ENCODE data around the gene SKA2. TPM values are rescaled to one million over a fixed set of nuclear protein-coding genes. Genes with fewer than 3 reads are reported as not detected.
"Not testable (repeated sequence)": the region's sequence is repeated elsewhere in the genome, so short reads cannot be mapped to it uniquely, and the experiment has no call there.

Gene SKA2, protein sequence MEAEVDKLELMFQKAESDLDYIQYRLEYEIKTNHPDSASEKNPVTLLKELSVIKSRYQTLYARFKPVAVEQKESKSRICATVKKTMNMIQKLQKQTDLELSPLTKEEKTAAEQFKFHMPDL
- polyA plus RNA-seq (2014; cell fraction: cytosol; rRNA removed) = 177 and 215 TPM in 2 replicates
- 67.2 and 84.5 TPM in 2 replicates for polyA plus RNA-seq (2014; cell fraction: nucleus; rRNA removed)

DNA sequence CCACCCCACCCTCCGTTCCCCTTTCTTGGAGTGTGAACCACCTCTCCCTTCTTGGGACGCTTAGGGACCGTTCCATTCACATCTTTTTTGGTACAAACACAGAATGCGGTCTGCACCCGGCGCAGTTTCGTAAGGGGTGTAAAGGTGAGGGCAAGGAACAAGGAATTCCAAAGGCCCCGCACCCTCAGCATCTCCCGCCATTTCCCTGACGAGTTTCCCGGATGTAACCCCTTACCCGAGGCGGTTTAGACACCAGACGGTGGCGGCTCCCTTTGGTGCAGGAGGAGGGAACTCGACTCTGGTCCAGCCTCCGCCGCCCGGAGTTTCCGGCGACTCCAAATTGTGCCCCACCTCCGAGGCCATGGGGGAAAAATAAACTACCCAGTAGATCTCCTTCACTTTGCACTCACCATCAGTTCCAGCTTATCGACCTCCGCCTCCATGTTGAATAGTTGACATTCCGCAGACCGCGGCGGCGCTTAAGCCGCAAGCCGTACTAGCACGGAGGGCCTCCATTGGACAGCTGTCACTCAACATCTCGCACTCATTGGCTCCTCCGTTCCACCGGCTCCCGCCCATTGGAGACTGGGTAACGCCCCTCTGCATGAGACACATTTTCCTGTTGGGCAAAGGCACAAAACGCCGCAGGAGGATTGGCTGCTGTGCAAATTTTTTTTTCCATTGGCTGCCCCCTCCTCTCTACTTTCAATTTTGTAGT, at the start of gene SKA2:
SKA2 (minus strand) TSS at position 466 of the 718 bp plus-strand sequence; CDS start at position 443, 23 bp downstream.
- no peak for DNase-seq (ENCODE audit: low spot score)

DNA sequence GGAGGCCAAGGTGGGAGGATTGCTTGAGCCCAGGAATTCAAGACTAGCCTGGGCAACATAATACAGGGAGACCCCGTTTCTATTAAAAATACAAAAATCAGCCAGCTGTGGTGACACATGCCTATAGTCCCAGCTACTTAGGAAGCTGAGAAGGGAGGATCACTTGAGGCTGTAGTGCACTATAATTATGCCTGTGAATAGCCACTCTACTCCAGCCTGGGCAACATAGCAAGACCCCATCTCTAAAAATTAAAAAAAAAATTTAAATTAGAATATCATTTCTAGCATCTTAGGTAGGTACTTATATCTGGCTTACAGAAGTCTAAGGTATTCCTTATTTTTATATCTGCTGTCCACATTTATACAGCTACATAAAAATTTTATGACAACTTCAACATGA, 47.3 kb upstream of the SKA2 start:
- no peak for DNase-seq (ENCODE audit: low spot score)

- no peak for DNase-seq (ENCODE audit: low spot score)
These were observed 44.4 kb upstream of the SKA2 start for GRCh38 chr17:59199398-59199797.

- no peak for DNase-seq (ENCODE audit: low spot score)
These were observed 38.4 kb upstream of the SKA2 start for GRCh38 chr17:59193336-59193862.

- no peak for DNase-seq (ENCODE audit: low spot score)
These were observed 35.8 kb upstream of the SKA2 start for GRCh38 chr17:59190806-59191205.

DNA sequence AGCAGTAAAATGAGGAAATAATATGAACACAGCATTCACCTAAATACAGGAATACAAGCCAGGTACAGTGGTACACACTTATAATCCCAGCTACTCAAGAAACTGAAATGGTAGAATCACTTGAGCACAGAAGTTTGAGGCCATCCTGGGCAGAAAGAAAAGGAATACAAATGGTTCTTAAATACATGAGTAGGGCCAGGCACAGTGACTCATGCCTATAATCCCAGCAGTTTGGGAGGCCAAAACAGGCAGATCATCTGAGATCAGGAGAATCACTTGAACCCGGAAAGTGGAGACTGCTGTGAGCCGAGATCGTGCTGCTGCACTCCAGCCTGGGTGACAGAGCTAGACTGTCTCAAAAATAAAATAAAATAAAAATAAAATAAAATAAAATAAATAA, 31.9 kb upstream of the SKA2 start:
- no peak for DNase-seq (ENCODE audit: low spot score)

DNA sequence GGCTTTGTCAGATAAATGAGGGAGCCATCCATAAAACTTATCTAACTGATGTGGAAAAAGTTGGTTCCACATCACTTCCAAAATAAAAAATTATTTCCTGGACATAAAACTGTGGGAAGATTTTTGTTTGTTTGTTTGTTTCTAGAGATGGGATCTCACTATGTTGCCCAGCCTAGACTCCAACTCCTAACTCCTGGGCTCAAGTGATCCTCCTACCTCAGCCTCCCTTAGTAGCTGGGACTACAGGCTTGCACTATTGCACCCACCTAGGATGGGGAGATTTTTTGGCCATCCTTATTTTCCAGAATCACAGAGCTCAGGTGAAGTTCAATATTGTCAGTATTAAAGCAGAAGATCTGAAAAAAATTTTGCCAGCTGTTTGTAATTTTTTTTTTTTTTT, 31.0 kb upstream of the SKA2 start:
- DNase-seq (ENCODE audit: low spot score) = no peak

DNA sequence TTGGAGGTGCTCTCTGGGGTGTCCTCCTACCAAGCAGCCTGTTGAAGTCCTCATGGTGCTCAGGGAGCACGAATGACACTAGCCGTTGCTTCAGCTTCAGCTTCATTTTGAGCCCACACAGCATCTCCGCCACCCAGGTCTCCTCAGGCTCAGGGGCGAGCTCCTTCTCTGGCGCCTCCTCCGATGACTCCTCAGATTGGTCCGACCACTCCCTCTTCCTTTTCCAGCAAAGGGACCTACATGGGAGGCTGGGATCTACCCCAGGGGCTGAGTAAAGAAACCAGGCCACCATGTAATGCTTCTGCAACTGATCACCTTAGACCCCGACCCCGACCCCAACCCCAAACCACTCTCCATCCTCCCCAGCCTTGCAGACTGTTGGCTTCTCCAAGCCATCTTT, 26.5 kb upstream of the SKA2 start:
- DNase-seq (ENCODE audit: low spot score) = no peak

GRCh38 chr17:59180626-59181025, 25.6 kb upstream of the SKA2 start:
- DNase-seq (ENCODE audit: low spot score) = no peak

GRCh38 chr17:59179601-59180000, 24.6 kb upstream of the SKA2 start:
- DNase-seq (ENCODE audit: low spot score) = not testable (repeated sequence)

GRCh38 chr17:59178266-59178985, 23.4 kb upstream of the SKA2 start:
- DNase-seq (ENCODE audit: low spot score) = no peak

- DNase-seq (ENCODE audit: low spot score) = no peak
These were observed 20.1 kb upstream of the SKA2 start for GRCh38 chr17:59175076-59175475.

DNA sequence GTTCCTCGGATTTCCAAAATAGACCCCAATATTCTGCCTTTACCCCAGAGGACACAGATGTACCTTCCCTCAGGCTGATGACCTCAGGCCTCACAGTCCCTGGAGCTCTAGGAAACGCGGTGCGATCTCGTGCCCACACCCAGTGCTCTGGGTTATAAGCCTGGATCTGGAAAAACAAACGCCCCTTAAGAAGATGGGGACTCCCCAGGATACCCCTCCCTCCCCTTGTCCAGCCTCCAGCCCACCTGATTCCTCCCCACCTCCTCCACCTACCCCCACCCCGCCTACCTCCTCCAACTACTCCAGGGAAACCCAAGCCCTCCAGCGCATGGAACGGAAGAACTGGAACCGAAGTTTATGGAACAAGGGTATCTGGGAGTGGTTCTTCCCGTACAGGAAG, 19.7 kb upstream of the SKA2 start:
- DNase-seq (ENCODE audit: low spot score) = no peak

GRCh38 chr17:59172436-59173004, 17.5 kb upstream of the SKA2 start:
- no peak for DNase-seq (ENCODE audit: low spot score)

GRCh38 chr17:59167571-59168001, 12.6 kb upstream of the SKA2 start:
- DNase-seq (ENCODE audit: low spot score) = no peak

DNA sequence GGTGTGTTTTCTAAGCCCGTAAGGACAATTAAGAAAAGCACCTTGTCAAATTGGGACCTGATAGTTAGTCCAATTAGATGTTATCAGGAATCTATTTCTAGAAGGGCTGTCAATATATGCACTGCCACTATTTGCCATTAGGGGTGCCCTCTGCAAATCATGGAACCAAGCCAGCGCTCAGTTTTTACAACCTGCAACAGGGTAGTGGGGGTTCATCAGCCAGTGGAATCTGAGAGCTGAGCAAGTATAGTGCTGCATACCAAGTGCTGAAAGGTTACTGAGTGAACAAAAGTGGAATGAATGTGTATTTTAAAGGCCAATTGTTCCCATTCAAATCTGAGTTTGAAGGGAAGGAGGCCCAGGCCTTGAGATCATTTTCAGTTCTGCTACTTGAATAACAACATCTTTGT, 11.0 kb upstream of the SKA2 start:
- DNase-seq (ENCODE audit: low spot score) = peak; percentile 33

DNA sequence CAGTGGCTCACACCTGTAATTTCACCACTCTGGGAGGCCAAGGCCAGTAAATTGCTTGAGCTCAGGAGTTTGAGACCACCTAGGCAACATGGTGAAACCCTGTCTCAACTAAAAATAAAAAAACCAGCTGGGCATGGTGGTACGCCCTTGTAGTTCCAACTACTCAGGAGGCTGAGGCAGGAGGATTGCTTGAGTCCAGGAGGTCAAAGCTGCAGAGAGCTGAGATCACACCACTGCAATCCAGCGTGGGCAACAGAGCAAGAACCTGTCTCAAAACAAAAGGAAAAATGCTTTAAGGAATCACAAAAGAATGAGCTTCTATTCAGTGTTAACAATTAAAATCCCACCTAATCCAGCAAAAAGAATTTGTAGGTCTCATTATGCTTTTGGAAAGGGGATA, 6.5 kb upstream of the SKA2 start:
- DNase-seq (ENCODE audit: low spot score) = no peak

GRCh38 chr17:59160157-59161025, 5.4 kb upstream of the SKA2 start:
- DNase-seq (ENCODE audit: low spot score) = no peak

GRCh38 chr17:59155439-59156177, 622 bp upstream of the SKA2 start, which contains the start of gene PRR11:
PRR11 (plus strand) TSS chr17:59155746; CDS start chr17:59169753, 14,007 bp downstream.
- DNase-seq (ENCODE audit: low spot score) = peak; percentile 100

DNA sequence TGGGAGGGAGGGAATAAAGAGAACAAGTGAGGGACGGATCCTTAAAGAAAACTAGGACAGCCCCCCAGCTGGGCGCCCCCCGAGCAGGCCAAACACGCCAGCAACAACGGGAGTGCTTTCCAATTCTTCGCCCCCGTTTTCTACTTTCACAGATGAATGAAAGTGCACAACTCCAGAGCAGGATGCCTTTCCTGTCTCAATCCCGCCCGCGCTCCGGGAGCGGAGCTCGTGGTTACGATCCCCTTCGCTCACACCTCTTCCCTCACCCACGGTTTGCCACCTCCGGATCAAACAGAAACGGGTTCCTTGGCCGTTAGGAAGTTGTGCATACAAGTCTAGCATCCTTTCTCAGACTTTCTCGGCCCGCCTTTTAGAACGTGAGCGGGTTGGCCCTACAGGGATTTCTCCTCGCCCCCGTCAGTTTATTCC, 680 bp downstream of the SKA2 start:
- DNase-seq (ENCODE audit: low spot score) = peak; percentile 60

Data from SK-N-DZ (cell line).